Activated T-helper 2 cell treated with anti-CD3 and anti-CD28 coated beads, Interferon-gamma antibody, Interleukin-2, Interleukin-4, amounts not matched to agents 10 μg/mL and 5 μg/mL and 100 μg/mL, durations not matched to agents 14 hours and 24 hours and 36 hours (primary cell): Measurements from ENCODE around the gene ORC1. TPM values are rescaled to one million over a fixed set of nuclear protein-coding genes. Genes with fewer than 3 reads are reported as not detected.
A peak's percentile ranks its signal among the peaks of the same experiment; 100 is the strongest.

ENCODE experiments used
- DNase-seq: peaks from one replicate; pipeline ENCODE4 v3.0.0; 2021; ENCODE audit warnings: low spot score
- H3K27ac Mint-ChIP-seq: one replicate; pipeline ENCODE4 v1.8.0; 2021; ENCODE audit warnings: mixed read lengths
- H3K27me3 Mint-ChIP-seq: one replicate; pipeline ENCODE4 v1.8.0; 2021; ENCODE audit warnings: low read depth, mixed read lengths
- H3K36me3 Mint-ChIP-seq: one replicate; pipeline ENCODE4 v1.8.0; 2021; ENCODE audit warnings: low read depth, mixed read lengths
- H3K4me1 Mint-ChIP-seq: one replicate; pipeline ENCODE4 v1.8.0; 2021; ENCODE audit warnings: low read depth, mixed read lengths
- H3K4me3 Mint-ChIP-seq: one replicate; pipeline ENCODE4 v1.8.0; 2021; ENCODE audit warnings: low read depth, mild to moderate bottlenecking, moderate library complexity, mixed read lengths
- H3K9me3 Mint-ChIP-seq: one replicate; pipeline ENCODE4 v1.8.0; 2021; ENCODE audit warnings: mixed read lengths
- intact Hi-C: fragments of 100-400 bp; cut with micrococcal nuclease; formaldehyde crosslinking; loops from one replicate; pipeline ENCODE4 v1.15.1; 2023
- total RNA-seq: library from RNA; stranded (reverse); gene quantifications from 2 replicates; pipeline ENCODE4 v1.2.3, GENCODE V29; 2022

ORC1 gene
- 36.2 and 38.9 TPM in 2 replicates for total RNA-seq

DNA sequence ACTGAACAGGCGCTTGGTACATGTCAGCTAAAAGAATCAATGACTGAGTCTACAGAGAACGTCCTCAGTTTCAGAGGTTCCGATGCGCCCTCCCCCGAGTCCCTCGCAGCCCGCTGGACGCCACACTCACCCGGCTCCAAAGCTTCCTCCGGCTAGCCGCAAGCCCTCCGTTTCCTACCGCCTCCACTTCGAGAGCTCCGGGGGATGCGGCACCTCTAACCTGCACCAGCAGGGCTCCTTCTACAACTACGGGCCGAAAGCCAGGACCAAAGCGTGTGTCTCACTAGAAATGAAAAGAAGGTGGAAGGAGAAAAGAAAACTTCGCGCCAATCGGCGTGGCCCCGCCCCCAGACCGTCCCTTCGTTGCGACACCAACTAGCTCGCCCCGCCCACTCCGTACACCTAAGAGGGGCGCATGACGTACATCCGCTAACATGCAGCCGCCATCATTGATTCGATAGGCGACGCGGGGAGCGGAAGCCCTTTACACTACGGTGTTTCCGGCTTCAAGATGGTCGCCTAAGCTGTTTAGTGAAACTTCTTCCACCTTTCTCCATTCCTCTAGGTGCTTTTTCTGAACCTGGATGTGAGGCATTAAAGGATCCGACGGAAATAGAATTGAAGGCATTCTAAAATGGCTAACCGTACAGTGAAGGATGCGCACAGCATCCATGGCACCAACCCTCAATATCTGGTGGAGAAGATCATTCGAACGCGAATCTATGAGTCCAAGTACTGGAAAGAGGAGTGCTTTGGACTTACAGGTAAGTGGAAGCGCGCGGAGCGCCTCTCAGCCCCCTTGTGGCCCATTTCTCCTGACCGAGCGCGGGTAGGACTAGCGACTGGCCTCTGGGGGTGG lies at the start of gene ORC1, which contains the start of gene PRPF38A:
Gene ORC1 (minus strand): TSS at position 308 of the 859 bp plus-strand sequence. CDS start 2,200 bp downstream, outside the sequence.
Gene PRPF38A (plus strand): TSS at position 487 of the 859 bp plus-strand sequence. CDS start 148 bp downstream, at position 635.
- H3K4me3 Mint-ChIP-seq = peak within 1 kb of the TSS; percentile 98
- peak; percentile 96 for DNase-seq
- H3K27me3 Mint-ChIP-seq = no peaks in the 10 kb centered on the region
- peak within 1 kb of the TSS; percentile 97 for H3K27ac Mint-ChIP-seq
- no peaks in the 10 kb centered on the region for H3K9me3 Mint-ChIP-seq
- intact Hi-C loops = loop anchor here (1.0 to 10.0 kb wide), 7 partner anchors 20 to 526 kb away; partner anchors contain the start of genes BTF3L4, CC2D1B, NRDC and TXNDC12
- H3K36me3 Mint-ChIP-seq = peaks cover 73% of the 10 kb centered on the region
- H3K4me1 Mint-ChIP-seq = peaks cover 42% of the 10 kb centered on the region

GRCh38 chr1:52444463-52444862 lies 40.2 kb upstream of the ORC1 start:
- H3K27ac Mint-ChIP-seq = no peak overlapping the region
- no peaks in the 10 kb centered on the region for H3K4me1 Mint-ChIP-seq
- no peak for DNase-seq
- intact Hi-C loops = no loop called here
- no peaks in the 10 kb centered on the region for H3K9me3 Mint-ChIP-seq
- no peak overlapping the region for H3K4me3 Mint-ChIP-seq
- no peaks in the 10 kb centered on the region for H3K27me3 Mint-ChIP-seq
- H3K36me3 Mint-ChIP-seq = peaks cover 25% of the 10 kb centered on the region

- H3K27me3 Mint-ChIP-seq = no peaks in the 10 kb centered on the region
- no peaks in the 10 kb centered on the region for H3K4me1 Mint-ChIP-seq
- H3K36me3 Mint-ChIP-seq = peaks cover 33% of the 10 kb centered on the region
- intact Hi-C loops = no loop called here
- no peaks in the 10 kb centered on the region for H3K9me3 Mint-ChIP-seq
- H3K4me3 Mint-ChIP-seq = no peak overlapping the region
- H3K27ac Mint-ChIP-seq = no peak overlapping the region
- no peak for DNase-seq
Observed at GRCh38 chr1:52439976-52440375, 35.8 kb upstream of the ORC1 start.

DNA sequence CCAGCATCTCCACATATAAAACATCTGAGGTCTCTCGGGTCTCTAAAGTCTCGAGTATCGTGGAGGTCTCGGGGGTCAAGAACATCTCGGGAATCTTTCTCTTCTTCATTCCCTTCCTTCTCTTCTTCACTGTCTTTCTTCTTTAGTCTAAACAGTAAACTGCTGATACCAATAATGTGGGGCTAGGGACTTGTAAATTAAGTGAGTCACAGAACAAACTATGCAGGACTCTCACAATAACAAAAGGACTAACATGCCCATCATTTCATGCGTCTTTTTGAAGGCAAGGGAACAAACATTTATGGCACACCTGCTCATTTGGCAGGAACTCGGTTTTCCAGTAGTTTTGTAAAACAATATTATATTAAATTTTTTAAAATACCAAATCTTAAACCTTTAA lies 32.6 kb upstream of the ORC1 start:
- intact Hi-C loops = no loop called here
- no peak overlapping the region for H3K4me3 Mint-ChIP-seq
- no peak for DNase-seq
- H3K4me1 Mint-ChIP-seq = no peaks in the 10 kb centered on the region
- H3K9me3 Mint-ChIP-seq = no peaks in the 10 kb centered on the region
- no peaks in the 10 kb centered on the region for H3K27me3 Mint-ChIP-seq
- H3K27ac Mint-ChIP-seq = no peak overlapping the region
- peaks cover 41% of the 10 kb centered on the region for H3K36me3 Mint-ChIP-seq

DNA sequence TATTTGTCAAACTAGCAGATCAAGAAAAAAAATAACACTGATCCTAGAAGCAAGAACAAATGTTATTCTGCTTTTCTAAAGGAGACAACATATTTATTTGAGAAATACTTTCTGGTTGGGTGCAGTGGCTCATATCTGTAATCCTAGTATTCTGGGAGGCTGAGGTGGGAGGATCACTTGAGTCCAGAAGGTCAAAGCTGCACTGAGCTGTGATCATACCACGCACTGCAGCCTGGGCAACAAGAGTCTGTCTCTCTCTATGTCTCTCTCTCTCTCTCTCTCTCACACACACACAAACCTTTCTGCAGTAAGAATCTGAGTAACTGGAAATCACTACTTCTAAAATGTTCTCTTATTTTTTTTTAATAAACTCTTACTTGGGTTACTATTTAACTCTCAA lies 31.4 kb upstream of the ORC1 start:
- DNase-seq = no peak
- H3K36me3 Mint-ChIP-seq = peaks cover 44% of the 10 kb centered on the region
- H3K27ac Mint-ChIP-seq = no peak overlapping the region
- intact Hi-C loops = no loop called here
- no peaks in the 10 kb centered on the region for H3K9me3 Mint-ChIP-seq
- no peaks in the 10 kb centered on the region for H3K4me1 Mint-ChIP-seq
- H3K27me3 Mint-ChIP-seq = no peaks in the 10 kb centered on the region
- H3K4me3 Mint-ChIP-seq = no peak overlapping the region

DNA sequence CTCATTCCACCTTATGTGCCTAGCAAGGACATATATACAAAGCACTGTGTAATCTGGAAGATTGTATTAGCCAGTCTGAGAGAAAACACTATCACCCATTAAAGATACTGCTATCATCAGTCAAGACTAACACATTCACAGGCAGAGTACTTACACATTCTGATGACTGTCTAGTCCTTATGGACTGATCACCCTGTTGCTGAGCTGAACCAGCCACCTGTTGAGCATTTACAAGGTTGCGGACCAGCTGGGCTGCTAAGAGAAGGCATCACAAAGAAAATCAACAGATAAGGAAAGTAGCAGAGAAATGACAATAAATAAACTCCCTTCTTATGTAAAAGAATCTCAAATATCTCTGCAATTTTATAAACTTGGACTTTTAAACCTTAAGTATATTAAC lies 31.0 kb upstream of the ORC1 start:
- Mint-ChIP-seq H3K27me3 (no peaks in the 10 kb centered on the region), H3K4me1 (no peaks in the 10 kb centered on the region), H3K4me3 (no peak overlapping the region), H3K27ac (no peak overlapping the region), H3K9me3 (no peaks in the 10 kb centered on the region), H3K36me3 (peaks cover 48% of the 10 kb centered on the region)
- intact Hi-C loops = no loop called here
- DNase-seq = no peak

GRCh38 chr1:52432807-52433206 lies 28.6 kb upstream of the ORC1 start:
- Mint-ChIP-seq H3K9me3 (no peaks in the 10 kb centered on the region), H3K27me3 (no peaks in the 10 kb centered on the region), H3K4me1 (no peaks in the 10 kb centered on the region), H3K4me3 (no peak overlapping the region), H3K27ac (no peak overlapping the region), H3K36me3 (peaks cover 50% of the 10 kb centered on the region)
- DNase-seq = no peak
- intact Hi-C loops = no loop called here

DNA sequence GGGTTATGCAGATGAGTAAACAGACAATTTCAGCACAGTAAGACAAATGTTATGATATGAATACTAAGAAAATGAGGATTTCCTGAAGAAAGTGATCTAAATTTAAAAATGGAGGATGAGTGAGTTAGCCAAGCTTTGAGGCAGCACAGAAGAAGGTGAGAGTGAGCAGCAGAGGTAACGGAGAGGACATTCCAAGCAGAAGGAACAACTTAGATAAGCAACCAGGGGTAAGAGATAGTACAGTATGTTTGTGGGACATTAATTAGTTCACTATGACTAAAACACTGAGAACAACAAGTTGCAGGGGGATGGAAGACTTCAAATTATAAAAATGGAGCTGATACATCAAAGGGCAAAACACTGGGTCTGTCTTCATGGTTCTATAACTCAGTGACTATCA lies 22.9 kb upstream of the ORC1 start:
- peaks cover 55% of the 10 kb centered on the region for H3K36me3 Mint-ChIP-seq
- peak overlapping the region; percentile 1 for H3K27ac Mint-ChIP-seq
- DNase-seq = no peak
- H3K4me3 Mint-ChIP-seq = no peak overlapping the region
- H3K27me3 Mint-ChIP-seq = no peaks in the 10 kb centered on the region
- H3K4me1 Mint-ChIP-seq = peaks cover 33% of the 10 kb centered on the region
- no peaks in the 10 kb centered on the region for H3K9me3 Mint-ChIP-seq
- intact Hi-C loops = loop anchor here (10.0 kb wide), 1 partner anchor 98 kb away; no protein-coding TSS in a partner anchor

DNA sequence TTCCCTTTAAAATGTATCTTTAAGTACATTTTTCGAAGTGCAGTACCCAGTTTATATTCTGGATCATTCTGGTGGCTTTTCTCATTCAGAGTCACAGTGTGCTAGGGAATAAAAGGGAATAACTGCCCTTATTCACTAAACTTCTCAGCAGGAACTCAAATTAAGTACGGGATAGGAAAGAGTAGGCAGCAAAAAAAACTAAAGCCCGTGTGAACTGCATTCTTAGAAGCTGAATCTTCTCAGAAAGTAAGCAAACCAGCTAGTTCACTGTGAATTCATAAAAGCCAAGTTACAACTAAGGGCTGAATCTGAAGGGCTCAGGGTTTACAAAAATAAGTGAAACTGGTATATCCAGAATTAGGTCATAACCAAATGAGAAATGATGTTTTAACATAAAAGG lies 22.1 kb upstream of the ORC1 start:
- Mint-ChIP-seq H3K4me3 (no peak overlapping the region), H3K36me3 (peaks cover 59% of the 10 kb centered on the region), H3K9me3 (no peaks in the 10 kb centered on the region), H3K27me3 (no peaks in the 10 kb centered on the region), H3K27ac (peak overlapping the region; percentile 25), H3K4me1 (peaks cover 33% of the 10 kb centered on the region)
- intact Hi-C loops = loop anchor here (10.0 kb wide), 1 partner anchor 98 kb away; no protein-coding TSS in a partner anchor
- no peak for DNase-seq

DNA sequence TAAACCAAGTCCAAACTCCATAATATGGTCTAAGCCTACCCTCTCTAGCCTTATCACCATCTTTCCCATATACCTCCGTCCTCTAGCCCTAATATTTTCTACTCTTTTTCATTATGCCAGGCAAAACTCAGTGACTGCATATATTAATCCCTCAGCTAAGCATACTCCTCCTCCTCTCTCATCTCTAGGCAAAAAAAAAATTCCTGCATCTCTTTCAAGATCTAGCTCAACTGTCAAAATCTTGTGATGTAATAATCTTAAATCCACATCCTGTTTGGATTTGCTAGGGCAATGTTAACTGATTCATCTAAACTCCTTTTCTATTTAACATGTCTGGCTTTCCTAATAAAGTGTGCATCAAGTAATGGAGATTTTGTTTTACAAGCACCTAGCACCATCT lies 20.6 kb upstream of the ORC1 start:
- intact Hi-C loops = loop anchor here (1.0 to 10.0 kb wide), 4 partner anchors 21 to 261 kb away; partner anchors contain the start of genes ORC1, PRPF38A and TUT4
- Mint-ChIP-seq H3K4me1 (peaks cover 33% of the 10 kb centered on the region), H3K4me3 (peak overlapping the region; percentile 52)

DNA sequence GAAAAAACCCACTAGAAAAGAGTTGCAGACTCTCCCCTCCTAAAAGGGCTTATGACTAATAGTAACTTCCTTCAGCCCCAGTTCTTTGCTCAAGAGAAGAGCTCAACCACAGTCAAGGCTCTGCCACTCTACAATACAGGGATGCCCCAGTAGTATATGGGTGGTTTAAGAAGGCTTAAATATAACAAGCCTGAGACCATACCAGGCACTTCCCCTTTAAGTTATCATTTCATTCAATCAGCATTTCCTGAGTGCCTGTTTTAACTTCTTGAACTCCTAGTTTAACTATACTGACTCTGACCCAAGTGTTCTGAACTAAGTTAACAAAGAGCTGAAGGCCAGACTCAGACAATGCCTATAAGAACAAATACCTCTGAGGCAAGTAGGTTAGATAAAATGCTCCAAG lies 20.0 kb upstream of the ORC1 start:
- H3K36me3 Mint-ChIP-seq = peaks cover 60% of the 10 kb centered on the region
- H3K9me3 Mint-ChIP-seq = no peaks in the 10 kb centered on the region
- H3K27ac Mint-ChIP-seq = peak overlapping the region; percentile 91
- intact Hi-C loops = loop anchor here (1.0 to 10.0 kb wide), 4 partner anchors 20 to 262 kb away; partner anchors contain the start of genes ORC1, PRPF38A and TUT4
- H3K27me3 Mint-ChIP-seq = no peaks in the 10 kb centered on the region
- DNase-seq = peak; percentile 18
- H3K4me1 Mint-ChIP-seq = peaks cover 37% of the 10 kb centered on the region
- H3K4me3 Mint-ChIP-seq = peak overlapping the region; percentile 54

More for the DNA sequence above, 20.6 kb upstream of the ORC1 start:
- Mint-ChIP-seq H3K9me3 (no peaks in the 10 kb centered on the region), H3K27ac (peak overlapping the region; percentile 91), H3K36me3 (peaks cover 54% of the 10 kb centered on the region), H3K27me3 (no peaks in the 10 kb centered on the region)
- DNase-seq = no peak

DNA sequence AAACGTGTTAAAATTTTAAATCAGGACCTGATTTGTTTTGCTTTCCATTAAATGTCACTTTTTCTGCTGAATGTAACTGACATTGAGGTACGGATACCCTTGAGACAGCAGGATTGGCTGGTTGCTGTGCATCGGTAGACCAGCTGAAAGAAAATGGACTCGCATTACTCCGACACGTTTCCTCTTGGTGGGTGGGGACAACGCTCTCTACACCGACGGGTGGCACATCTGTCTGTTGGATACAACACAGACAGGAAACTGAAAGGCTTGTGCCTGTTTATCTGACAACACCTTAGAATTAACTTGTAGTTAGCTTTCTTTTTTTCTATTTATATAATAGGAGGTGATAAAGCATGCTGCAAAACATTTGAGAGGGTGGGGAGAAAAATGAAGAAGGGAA lies 19.5 kb upstream of the ORC1 start:
- intact Hi-C loops = loop anchor here (1.0 to 10.0 kb wide), 4 partner anchors 19 to 263 kb away; partner anchors contain the start of genes ORC1, PRPF38A and TUT4
- peaks cover 62% of the 10 kb centered on the region for H3K36me3 Mint-ChIP-seq
- no peaks in the 10 kb centered on the region for H3K27me3 Mint-ChIP-seq
- peak overlapping the region; percentile 91 for H3K27ac Mint-ChIP-seq
- no peaks in the 10 kb centered on the region for H3K9me3 Mint-ChIP-seq
- H3K4me3 Mint-ChIP-seq = peak overlapping the region; percentile 54
- H3K4me1 Mint-ChIP-seq = peaks cover 37% of the 10 kb centered on the region
- DNase-seq = peak; percentile 73

DNA sequence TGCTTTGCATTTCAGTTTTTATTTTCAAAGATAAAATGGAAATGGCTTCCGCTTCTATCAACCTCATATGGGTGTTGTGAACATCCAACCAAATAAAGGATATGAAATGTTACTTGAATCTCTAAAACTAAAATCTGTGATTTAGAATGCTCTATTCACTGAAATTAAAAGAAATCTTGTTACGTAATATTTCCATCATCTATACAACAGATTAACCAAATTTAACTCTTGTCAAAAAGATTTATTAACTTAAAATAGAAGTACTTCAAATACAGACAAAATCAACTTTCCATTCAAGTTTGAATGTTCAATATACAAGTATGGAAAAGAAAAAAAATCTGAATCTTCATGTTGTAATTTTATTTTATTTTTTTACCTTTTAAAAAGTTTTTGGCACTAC lies 18.8 kb upstream of the ORC1 start:
- no peaks in the 10 kb centered on the region for H3K27me3 Mint-ChIP-seq
- intact Hi-C loops = loop anchor here (5.0 to 10.0 kb wide), 2 partner anchors 102 to 129 kb away; partner anchors contain the start of gene TUT4
- H3K4me3 Mint-ChIP-seq = no peak overlapping the region
- H3K4me1 Mint-ChIP-seq = peaks cover 39% of the 10 kb centered on the region
- DNase-seq = no peak
- H3K36me3 Mint-ChIP-seq = peaks cover 66% of the 10 kb centered on the region
- no peaks in the 10 kb centered on the region for H3K9me3 Mint-ChIP-seq
- peak overlapping the region; percentile 33 for H3K27ac Mint-ChIP-seq
